ENCODE results near the gene TMOD2. TPM values are rescaled to one million over a fixed set of nuclear protein-coding genes. Genes with fewer than 3 reads are reported as not detected.

The TMOD2 gene
- total and polyA plus RNA-seq, 7 donors = 0.49 to 5.8 (median 2.1) TPM

DNA sequence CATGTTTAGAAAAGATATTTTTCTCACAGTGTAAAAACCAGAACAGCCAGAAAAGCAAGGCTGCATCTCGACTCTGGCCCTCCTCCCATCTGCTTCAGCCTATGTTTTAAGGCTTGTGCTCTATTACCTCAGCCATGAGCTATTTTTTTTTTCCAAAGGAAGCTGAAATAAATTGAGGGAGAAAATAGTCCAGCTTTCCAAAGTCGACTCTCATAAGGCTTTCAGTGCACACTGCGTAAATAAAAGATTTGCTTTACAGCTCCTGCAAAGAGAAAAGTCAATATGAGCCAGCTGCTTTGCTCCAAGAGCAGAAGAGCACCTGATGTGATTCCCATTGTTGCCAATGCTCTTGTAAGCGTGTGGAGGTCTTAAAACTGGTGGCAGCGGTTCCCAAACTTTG, 43.4 kb upstream of the TMOD2 start:
- Histone ChIP-seq H3K4me3 (no peak overlapping the region), H3K27me3 (ENCODE audit: insufficient read depth in 3 of 3, low read length in 2 of 3) (no peaks in the 10 kb centered on the region), H3K36me3 (ENCODE audit: insufficient read depth in 1 of 2, low read depth in 1 of 2) (no peaks in the 10 kb centered on the region), H3K27ac (no peak overlapping the region), H3K9me3 (no peaks in the 10 kb centered on the region), H3K4me1 (no peaks in the 10 kb centered on the region)
- 50 to 54% (median 53%) methylated on average over 5 of the region's 5 CpGs for WGBS, 3 donors
- DNase-seq (no peak), ATAC-seq (no peak)
- TF ChIP-seq, protein P1, sequence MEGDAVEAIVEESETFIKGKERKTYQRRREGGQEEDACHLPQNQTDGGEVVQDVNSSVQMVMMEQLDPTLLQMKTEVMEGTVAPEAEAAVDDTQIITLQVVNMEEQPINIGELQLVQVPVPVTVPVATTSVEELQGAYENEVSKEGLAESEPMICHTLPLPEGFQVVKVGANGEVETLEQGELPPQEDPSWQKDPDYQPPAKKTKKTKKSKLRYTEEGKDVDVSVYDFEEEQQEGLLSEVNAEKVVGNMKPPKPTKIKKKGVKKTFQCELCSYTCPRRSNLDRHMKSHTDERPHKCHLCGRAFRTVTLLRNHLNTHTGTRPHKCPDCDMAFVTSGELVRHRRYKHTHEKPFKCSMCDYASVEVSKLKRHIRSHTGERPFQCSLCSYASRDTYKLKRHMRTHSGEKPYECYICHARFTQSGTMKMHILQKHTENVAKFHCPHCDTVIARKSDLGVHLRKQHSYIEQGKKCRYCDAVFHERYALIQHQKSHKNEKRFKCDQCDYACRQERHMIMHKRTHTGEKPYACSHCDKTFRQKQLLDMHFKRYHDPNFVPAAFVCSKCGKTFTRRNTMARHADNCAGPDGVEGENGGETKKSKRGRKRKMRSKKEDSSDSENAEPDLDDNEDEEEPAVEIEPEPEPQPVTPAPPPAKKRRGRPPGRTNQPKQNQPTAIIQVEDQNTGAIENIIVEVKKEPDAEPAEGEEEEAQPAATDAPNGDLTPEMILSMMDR (IDR thresholded peaks at IDR 0.05) = no peak
- intact Hi-C loops (cut with DNase I) = no loop called here

- intact Hi-C loops (cut with DNase I) = no loop called here
- Histone ChIP-seq H3K4me1 (no peaks in the 10 kb centered on the region), H3K36me3 (ENCODE audit: insufficient read depth in 1 of 2, low read depth in 1 of 2) (no peaks in the 10 kb centered on the region), H3K27me3 (ENCODE audit: insufficient read depth in 3 of 3, low read length in 2 of 3) (no peaks in the 10 kb centered on the region), H3K27ac (no peak overlapping the region), H3K9me3 (no peaks in the 10 kb centered on the region), H3K4me3 (no peak overlapping the region)
- DNase-seq = no peak
- 83 to 93% (median 91%) methylated on average over 5 of the region's 5 CpGs for WGBS, 3 donors
- TF ChIP-seq, protein P1 (IDR thresholded peaks at IDR 0.05) = no peak
- ATAC-seq = no peak
These were observed 42.4 kb upstream of the TMOD2 start for GRCh38 chr15:51709031-51709430.

DNA sequence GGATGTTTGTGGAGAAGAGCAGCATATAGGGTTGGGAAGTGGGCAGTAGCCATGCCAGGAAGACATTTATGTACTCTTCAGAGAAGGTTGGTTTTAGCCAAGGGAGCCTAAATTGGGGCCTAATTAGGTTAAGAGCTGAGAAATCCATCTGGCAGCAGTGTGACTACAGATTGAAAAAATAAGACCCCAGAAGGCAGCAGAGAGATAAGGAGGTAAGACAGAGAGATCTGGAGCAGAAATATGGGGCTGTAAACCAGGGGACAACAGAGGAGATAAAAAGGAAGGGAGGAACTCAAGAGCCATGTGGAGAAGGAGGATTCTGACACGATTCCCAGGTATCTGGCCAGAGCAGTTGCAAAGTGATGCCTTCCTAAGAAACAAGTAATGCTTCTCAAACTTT, 37.2 kb upstream of the TMOD2 start:
- H3K9me3 ChIP-seq = no peaks in the 10 kb centered on the region
- 48 to 70% (median 63%) methylated on average over 1 of the region's 1 CpG for WGBS, 3 donors
- DNase-seq = no peak
- H3K27ac ChIP-seq = no peak overlapping the region
- H3K4me3 ChIP-seq = no peak overlapping the region
- TF ChIP-seq, protein P1 (IDR thresholded peaks at IDR 0.05) = no peak
- no peak for ATAC-seq
- no peaks in the 10 kb centered on the region for H3K27me3 ChIP-seq (ENCODE audit: insufficient read depth in 3 of 3, low read length in 2 of 3)
- no peaks in the 10 kb centered on the region for H3K36me3 ChIP-seq (ENCODE audit: insufficient read depth in 1 of 2, low read depth in 1 of 2)
- intact Hi-C loops (cut with DNase I) = no loop called here
- H3K4me1 ChIP-seq = no peaks in the 10 kb centered on the region

DNA sequence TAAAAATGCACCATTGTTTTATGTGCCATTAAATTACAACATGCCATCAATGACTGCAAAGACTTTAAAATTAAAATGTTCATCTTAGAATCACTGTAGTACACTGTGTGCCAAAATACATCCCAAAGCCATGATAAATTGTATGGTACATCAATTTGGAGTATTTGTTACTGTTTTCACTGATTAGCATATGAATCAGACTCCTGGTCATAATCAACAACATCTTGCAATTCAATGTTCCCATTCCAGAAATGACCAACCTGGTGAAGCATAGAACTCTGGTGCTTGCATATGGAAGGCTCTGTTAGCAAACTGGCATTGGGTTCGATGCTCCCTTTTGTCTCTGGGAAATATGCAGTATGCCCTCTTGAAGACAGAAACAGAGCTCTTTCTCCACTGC, 36.5 kb upstream of the TMOD2 start:
- WGBS, 3 donors = 76 to 94% (median 87%) methylated on average over 1 of the region's 1 CpG
- ATAC-seq (no peak), DNase-seq (no peak)
- no peaks in the 10 kb centered on the region for H3K36me3 ChIP-seq (ENCODE audit: insufficient read depth in 1 of 2, low read depth in 1 of 2)
- intact Hi-C loops (cut with DNase I) = no loop called here
- H3K9me3 ChIP-seq = no peaks in the 10 kb centered on the region
- no peak overlapping the region for H3K4me3 ChIP-seq
- H3K27me3 ChIP-seq (ENCODE audit: insufficient read depth in 3 of 3, low read length in 2 of 3) = no peaks in the 10 kb centered on the region
- H3K4me1 ChIP-seq = no peaks in the 10 kb centered on the region
- TF ChIP-seq, protein P1 (IDR thresholded peaks at IDR 0.05) = no peak
- H3K27ac ChIP-seq = no peak overlapping the region

DNA sequence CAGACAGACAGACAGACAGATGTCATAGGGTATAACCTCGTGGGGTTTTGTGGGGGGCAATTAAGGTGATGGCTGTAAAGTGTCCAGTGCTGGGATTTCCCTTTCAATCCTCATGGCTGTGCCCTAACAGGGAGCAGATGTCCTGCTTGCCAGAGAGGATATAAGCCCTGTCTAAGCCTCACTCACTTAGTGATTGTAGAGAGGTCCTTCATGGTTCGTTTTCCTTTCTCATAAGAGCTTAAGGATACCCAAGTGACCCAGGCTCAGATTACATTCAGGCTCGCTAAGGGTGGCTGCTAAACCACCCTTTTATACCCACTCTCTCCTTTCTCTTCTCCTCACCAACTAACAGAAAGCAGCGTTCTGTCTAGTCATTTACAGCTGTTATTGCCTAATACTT, 33.2 kb upstream of the TMOD2 start:
- Histone ChIP-seq H3K4me1 (no peaks in the 10 kb centered on the region), H3K36me3 (ENCODE audit: insufficient read depth in 1 of 2, low read depth in 1 of 2) (peaks cover 0 to 26% of the 10 kb centered on the region in 2 donors), H3K4me3 (no peak overlapping the region), H3K27me3 (ENCODE audit: insufficient read depth in 3 of 3, low read length in 2 of 3) (no peaks in the 10 kb centered on the region), H3K9me3 (no peaks in the 10 kb centered on the region), H3K27ac (no peak overlapping the region)
- DNase-seq = no peak
- ATAC-seq = no peak
- intact Hi-C loops (cut with DNase I) = no loop called here
- TF ChIP-seq, protein P1 (IDR thresholded peaks at IDR 0.05) = no peak
- 18 to 32% (median 28%) methylated on average over 4 of the region's 4 CpGs for WGBS, 3 donors

Measured in psoas muscle (tissue), 8 donors.